ENCODE measurements around the gene DENND1B.

DNA sequence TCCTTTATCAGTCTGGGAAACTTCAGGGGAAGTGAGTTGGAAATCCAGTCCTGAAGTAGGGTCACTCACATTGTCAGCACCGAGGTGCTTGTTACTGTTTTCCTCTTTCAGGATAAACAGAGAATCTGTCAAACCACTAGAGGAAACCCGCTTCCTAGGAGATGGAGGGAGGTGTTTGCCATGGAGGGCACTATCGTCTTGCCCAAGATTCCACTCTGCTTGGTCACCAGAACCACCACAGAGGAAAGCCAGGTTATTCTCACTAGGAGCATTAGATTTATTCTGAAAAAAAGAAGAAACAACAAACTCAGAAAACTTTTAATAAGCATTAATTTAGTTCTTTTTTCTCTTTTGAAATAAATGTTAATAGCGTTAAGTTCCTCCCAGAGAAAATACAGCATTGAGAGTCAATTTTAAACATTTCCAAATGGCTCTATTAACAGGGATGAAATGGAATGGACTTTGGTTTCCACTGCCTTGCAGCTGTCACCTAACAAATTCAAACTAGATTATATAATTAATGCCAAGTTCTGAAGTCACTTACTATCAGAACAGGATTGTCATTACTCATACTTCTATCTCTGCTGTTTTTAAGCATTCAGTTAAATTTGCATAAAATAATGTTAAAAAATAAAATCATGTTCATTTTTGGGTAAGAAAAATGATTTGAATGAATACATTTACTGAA lies 264.4 kb downstream of the DENND1B start:
- TF ChIP-seq, protein P1, sequence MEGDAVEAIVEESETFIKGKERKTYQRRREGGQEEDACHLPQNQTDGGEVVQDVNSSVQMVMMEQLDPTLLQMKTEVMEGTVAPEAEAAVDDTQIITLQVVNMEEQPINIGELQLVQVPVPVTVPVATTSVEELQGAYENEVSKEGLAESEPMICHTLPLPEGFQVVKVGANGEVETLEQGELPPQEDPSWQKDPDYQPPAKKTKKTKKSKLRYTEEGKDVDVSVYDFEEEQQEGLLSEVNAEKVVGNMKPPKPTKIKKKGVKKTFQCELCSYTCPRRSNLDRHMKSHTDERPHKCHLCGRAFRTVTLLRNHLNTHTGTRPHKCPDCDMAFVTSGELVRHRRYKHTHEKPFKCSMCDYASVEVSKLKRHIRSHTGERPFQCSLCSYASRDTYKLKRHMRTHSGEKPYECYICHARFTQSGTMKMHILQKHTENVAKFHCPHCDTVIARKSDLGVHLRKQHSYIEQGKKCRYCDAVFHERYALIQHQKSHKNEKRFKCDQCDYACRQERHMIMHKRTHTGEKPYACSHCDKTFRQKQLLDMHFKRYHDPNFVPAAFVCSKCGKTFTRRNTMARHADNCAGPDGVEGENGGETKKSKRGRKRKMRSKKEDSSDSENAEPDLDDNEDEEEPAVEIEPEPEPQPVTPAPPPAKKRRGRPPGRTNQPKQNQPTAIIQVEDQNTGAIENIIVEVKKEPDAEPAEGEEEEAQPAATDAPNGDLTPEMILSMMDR (IDR thresholded peaks at IDR 0.05; ENCODE audit: poor library complexity) = no peak
- TF ChIP-seq EZH2phosphoT487 (IDR thresholded peaks at IDR 0.05; ENCODE audit: low read depth, severe bottlenecking, unreplicated experiment) = no peak
